KBM-7 (cell line): ENCODE data around the gene TIGD6.

Experiments
- DNase-seq: peaks from one replicate; pipeline ENCODE4 v3.0.0-alpha.2; 2015
- in situ Hi-C: fragments of 300-500 bp; cut with MboI; formaldehyde crosslinking; loops from 2 replicates; pipeline ENCODE4 v1.14.3; 2020; ENCODE audit warnings: low sequenced_read_pairs, low pct_unique_long_range_greater_than_20kb, mixed read lengths

Gene TIGD6

GRCh38 chr5:149990518-149991376, 9.7 kb downstream of the TIGD6 start:
- peak; percentile 75 for DNase-seq
- in situ Hi-C loops: loop anchor here (10.0 kb wide), 1 partner anchor 356 kb away; no protein-coding TSS in a partner anchor

GRCh38 chr5:149988126-149988525, 12.3 kb downstream of the TIGD6 start:
- in situ Hi-C loops: loop anchor here (10.0 kb wide), 1 partner anchor 153 kb away; no protein-coding TSS in a partner anchor
- no peak for DNase-seq

GRCh38 chr5:149982505-149982904, 17.9 kb downstream of the TIGD6 start:
- DNase-seq: no peak
- in situ Hi-C loops: loop anchor here (10.0 kb wide), 1 partner anchor 148 kb away; no protein-coding TSS in a partner anchor

- in situ Hi-C loops: loop anchor here (10.0 kb wide), 1 partner anchor 146 kb away; no protein-coding TSS in a partner anchor
- no peak for DNase-seq
Observed at GRCh38 chr5:149981206-149981605, 19.2 kb downstream of the TIGD6 start.

- no peak for DNase-seq
- in situ Hi-C loops: loop anchor here (10.0 kb wide), 1 partner anchor 145 kb away; no protein-coding TSS in a partner anchor
Observed at GRCh38 chr5:149979896-149980295, 20.6 kb downstream of the TIGD6 start.

- DNase-seq: no peak
- in situ Hi-C loops: no loop called here
Observed at GRCh38 chr5:149975409-149975808, 25.0 kb downstream of the TIGD6 start.

GRCh38 chr5:149969181-149969930, 31.1 kb downstream of the TIGD6 start:
- no peak for DNase-seq
- in situ Hi-C loops: no loop called here

- DNase-seq: no peak
- in situ Hi-C loops: no loop called here
Observed at GRCh38 chr5:149966946-149967345, 33.5 kb downstream of the TIGD6 start.

- in situ Hi-C loops: no loop called here
- DNase-seq: no peak
Observed at GRCh38 chr5:149963729-149964128, 36.7 kb downstream of the TIGD6 start.

GRCh38 chr5:149962601-149963300, 37.7 kb downstream of the TIGD6 start:
- in situ Hi-C loops: no loop called here

GRCh38 chr5:149961957-149962409, 38.5 kb downstream of the TIGD6 start:
- DNase-seq: peak; percentile 57
- in situ Hi-C loops: no loop called here

More at GRCh38 chr5:149962601-149963300, 37.7 kb downstream of the TIGD6 start:
- DNase-seq: no peak

GRCh38 chr5:149961186-149961685, 39.2 kb downstream of the TIGD6 start:
- in situ Hi-C loops: no loop called here
- no peak for DNase-seq

- in situ Hi-C loops: no loop called here
- DNase-seq: peak; percentile 97
Observed at GRCh38 chr5:149960272-149961185, 39.9 kb downstream of the TIGD6 start, which contains the start of gene SLC26A2. SLC26A2 (plus strand) TSS chr5:149960758; CDS start chr5:149977653, 16,895 bp downstream.

GRCh38 chr5:149959406-149960236, 40.8 kb downstream of the TIGD6 start:
- in situ Hi-C loops: no loop called here
- peak; percentile 65 for DNase-seq

- no peak for DNase-seq
Observed at GRCh38 chr5:149957855-149958254, 42.6 kb downstream of the TIGD6 start.

GRCh38 chr5:149956685-149957084, 43.8 kb downstream of the TIGD6 start:
- DNase-seq: no peak
- in situ Hi-C loops: no loop called here

More at GRCh38 chr5:149957855-149958254, 42.6 kb downstream of the TIGD6 start:
- in situ Hi-C loops: no loop called here

- in situ Hi-C loops: no loop called here
- no peak for DNase-seq
Observed at GRCh38 chr5:149954798-149955197, 45.7 kb downstream of the TIGD6 start.
